ENCODE data around the gene CMTM7. TPM values are rescaled to one million over a fixed set of nuclear protein-coding genes. Genes with fewer than 3 reads are reported as not detected.
"Not testable (repeated sequence)": the region's sequence is repeated elsewhere in the genome, so short reads cannot be mapped to it uniquely, and the experiment has no call there.

Gene CMTM7
- total RNA-seq, 2 experiments from 2014 or later = 31.5 to 35.2 TPM

DNA sequence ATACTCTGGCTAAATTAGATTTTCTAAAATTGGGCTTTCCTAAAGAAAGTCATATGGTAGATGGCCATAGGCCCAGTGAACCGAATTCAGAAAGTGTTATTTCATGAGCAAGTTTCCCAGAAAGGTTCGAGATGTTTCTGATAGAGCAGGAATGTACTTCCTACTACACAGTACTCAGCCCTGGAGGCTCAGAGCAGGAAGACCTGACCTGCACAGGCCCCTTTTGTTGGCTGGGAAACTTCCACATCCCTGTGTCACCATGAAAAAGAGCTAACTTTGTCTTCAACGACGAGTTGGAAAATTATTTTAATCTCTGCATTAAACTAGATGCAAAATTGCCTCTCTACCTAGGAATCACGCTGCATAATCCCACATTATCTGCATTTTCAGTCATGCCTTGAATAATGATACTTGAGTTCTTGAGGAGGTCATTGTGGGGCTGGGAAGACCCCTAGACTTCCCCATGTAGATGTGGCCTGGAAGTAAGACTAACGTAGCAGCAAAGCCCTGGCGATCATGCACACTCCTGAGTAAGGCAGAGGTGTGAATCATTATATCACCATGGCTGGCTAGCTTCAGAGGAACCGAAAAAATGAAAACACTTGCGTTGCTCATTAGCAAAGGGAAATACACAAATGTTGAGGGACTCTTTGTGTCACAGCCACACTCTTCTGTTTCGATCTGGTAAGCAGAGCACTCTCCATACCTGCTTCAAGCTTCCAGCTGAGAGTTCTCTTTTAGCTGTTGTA lies 47.1 kb downstream of the CMTM7 start:
- no peak overlapping the region for H3K4me3 ChIP-seq (ENCODE audit: low read length)
- no peaks in the 10 kb centered on the region for H3K27me3 ChIP-seq (ENCODE audit: control insufficient read depth in 1 of 2, insufficient read depth in 2 of 2, low read length in 2 of 2)
- intact Hi-C loops (cut with DNase I, micrococcal nuclease) = loop anchor here in 1 of 2 experiments (2.0 kb wide), 2 partner anchors 16 to 18 kb away; no protein-coding TSS in a partner anchor
- DNase-seq (peak in 2 of 14 experiments; percentile 35 to 40), ATAC-seq (ENCODE audit: poor library complexity) (peak; percentile 50)
- Mint-ChIP-seq H3K27me3 (no peaks in the 10 kb centered on the region), H3K4me3 (peak overlapping the region; percentile 65), H3K36me3 (ENCODE audit: low read depth) (peaks cover 35% of the 10 kb centered on the region), H3K4me1 (ENCODE audit: low read depth) (peaks cover 72% of the 10 kb centered on the region), H3K27ac (peak overlapping the region; percentile 95), H3K9me3 (no peaks in the 10 kb centered on the region)
- H3K9me3 ChIP-seq (ENCODE audit: control insufficient read depth in 1 of 2, insufficient read depth in 1 of 2, low read length in 2 of 2) = no peaks in the 10 kb centered on the region
- ChIA-PET POLR2A (interaction anchor here (1.4 to 3.5 kb wide), 4 partner anchors 11 to 29 kb away, joined by 3 to 20 read pairs (median 12); no protein-coding TSS in a partner anchor), CTCF (interaction anchor here (1.0 to 3.8 kb wide), 3 partner anchors 10 to 30 kb away, joined by 3 to 20 read pairs (median 4); no protein-coding TSS in a partner anchor)
- H3K36me3 ChIP-seq (ENCODE audit: insufficient read depth, low read length) = peaks cover 12% of the 10 kb centered on the region
- H3K27ac ChIP-seq (ENCODE audit: low read depth in 1 of 2, low read length in 2 of 2) = peak overlapping the region in 1 of 2 donors; percentile 32
- TF ChIP-seq, protein P1, sequence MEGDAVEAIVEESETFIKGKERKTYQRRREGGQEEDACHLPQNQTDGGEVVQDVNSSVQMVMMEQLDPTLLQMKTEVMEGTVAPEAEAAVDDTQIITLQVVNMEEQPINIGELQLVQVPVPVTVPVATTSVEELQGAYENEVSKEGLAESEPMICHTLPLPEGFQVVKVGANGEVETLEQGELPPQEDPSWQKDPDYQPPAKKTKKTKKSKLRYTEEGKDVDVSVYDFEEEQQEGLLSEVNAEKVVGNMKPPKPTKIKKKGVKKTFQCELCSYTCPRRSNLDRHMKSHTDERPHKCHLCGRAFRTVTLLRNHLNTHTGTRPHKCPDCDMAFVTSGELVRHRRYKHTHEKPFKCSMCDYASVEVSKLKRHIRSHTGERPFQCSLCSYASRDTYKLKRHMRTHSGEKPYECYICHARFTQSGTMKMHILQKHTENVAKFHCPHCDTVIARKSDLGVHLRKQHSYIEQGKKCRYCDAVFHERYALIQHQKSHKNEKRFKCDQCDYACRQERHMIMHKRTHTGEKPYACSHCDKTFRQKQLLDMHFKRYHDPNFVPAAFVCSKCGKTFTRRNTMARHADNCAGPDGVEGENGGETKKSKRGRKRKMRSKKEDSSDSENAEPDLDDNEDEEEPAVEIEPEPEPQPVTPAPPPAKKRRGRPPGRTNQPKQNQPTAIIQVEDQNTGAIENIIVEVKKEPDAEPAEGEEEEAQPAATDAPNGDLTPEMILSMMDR (IDR thresholded peaks at IDR 0.05) = no peak
- peaks cover 58% of the 10 kb centered on the region for H3K4me1 ChIP-seq (ENCODE audit: insufficient read depth, low read length)

DNA sequence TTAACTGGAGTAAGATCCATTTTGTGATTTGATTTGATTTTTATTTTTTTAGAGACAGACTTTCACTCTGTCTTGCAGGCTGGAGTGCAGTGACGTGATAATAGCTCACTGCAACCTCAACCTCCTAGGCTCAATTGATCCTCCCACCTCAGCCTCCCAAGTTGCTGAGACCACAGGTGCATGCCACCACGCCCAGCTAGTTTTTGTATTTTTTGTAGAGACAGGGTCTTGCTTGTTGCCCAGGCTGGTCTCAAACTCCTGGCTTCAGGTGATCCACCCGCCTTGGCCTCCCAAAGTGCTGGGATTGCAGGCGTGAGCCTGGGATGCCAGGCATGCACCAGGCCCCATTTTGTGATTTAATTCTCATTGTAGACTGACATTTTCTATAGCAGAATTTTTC lies 47.8 kb downstream of the CMTM7 start:
- H3K36me3 ChIP-seq (ENCODE audit: insufficient read depth, low read length) = peaks cover 12% of the 10 kb centered on the region
- intact Hi-C loops (cut with DNase I, micrococcal nuclease) = loop anchor here in 1 of 2 experiments (2.0 kb wide), 2 partner anchors 15 to 19 kb away; no protein-coding TSS in a partner anchor
- not testable (repeated sequence) for H3K27me3 ChIP-seq (ENCODE audit: control insufficient read depth in 1 of 2, insufficient read depth in 2 of 2, low read length in 2 of 2); H3K27me3 Mint-ChIP-seq; H3K4me3 ChIP-seq (ENCODE audit: low read length); DNase-seq; H3K9me3 ChIP-seq (ENCODE audit: control insufficient read depth in 1 of 2, insufficient read depth in 1 of 2, low read length in 2 of 2); H3K9me3 Mint-ChIP-seq
- CTCF ChIA-PET = interaction anchor here (1.0 to 2.2 kb wide), 2 partner anchors 11 to 28 kb away, joined by 3 to 8 read pairs; no protein-coding TSS in a partner anchor
- Mint-ChIP-seq H3K4me3 (peak overlapping the region; percentile 65), H3K4me1 (ENCODE audit: low read depth) (peaks cover 78% of the 10 kb centered on the region), H3K36me3 (ENCODE audit: low read depth) (peaks cover 42% of the 10 kb centered on the region), H3K27ac (peak overlapping the region; percentile 95)
- peaks cover 52% of the 10 kb centered on the region for H3K4me1 ChIP-seq (ENCODE audit: insufficient read depth, low read length)
- POLR2A ChIA-PET = interaction anchor here (1.4 to 3.4 kb wide), 2 partner anchors 11 to 21 kb away, joined by 3 to 19 read pairs; no protein-coding TSS in a partner anchor
- peak; percentile 32 for ATAC-seq (ENCODE audit: poor library complexity)
- H3K27ac ChIP-seq (ENCODE audit: low read depth in 1 of 2, low read length in 2 of 2) = peak overlapping the region in 1 of 2 donors; percentile 32

DNA sequence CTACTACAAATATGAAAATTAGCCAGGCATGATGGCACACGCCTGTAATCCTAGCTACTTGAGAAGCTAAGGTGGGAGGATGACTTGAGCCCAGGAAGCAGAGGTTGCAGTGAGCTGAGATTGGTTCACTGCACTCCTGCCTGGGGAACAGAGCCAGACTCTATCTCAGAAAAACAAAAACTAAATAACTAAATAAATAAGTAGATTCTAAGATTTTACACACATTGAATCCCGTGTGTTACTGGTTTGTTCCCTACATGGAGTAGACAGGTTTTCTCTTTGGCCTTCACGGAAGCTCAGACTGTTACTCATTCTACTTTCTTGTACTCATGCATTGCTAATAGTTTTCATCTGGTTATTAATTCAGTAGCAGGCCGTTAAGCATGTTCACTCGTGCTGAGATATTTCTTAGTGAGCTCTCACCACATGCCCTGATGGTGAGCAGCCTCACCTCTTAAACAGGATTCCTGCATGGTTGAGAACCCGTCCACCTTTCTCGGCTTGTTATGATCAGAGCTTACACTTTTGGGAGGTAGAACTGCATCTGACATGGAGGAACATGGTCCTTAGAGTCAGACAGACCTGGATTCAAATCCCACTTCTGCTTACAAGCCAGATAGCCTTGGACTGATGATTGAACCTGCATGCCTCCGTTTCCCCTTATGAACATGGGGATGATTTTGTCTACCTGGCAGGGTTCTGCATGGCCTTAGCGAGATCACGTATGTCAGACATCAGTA lies 49.1 kb downstream of the CMTM7 start:
- ChIA-PET POLR2A (interaction anchor here (1.3 kb wide), 1 partner anchor 8 kb away, joined by 4 read pairs; no protein-coding TSS in a partner anchor), CTCF (interaction anchor here (2.2 kb wide), 1 partner anchor 27 kb away, joined by 8 read pairs; no protein-coding TSS in a partner anchor)
- H3K36me3 Mint-ChIP-seq (ENCODE audit: low read depth) = peaks cover 50% of the 10 kb centered on the region
- no peak overlapping the region for H3K27ac ChIP-seq (ENCODE audit: low read depth in 1 of 2, low read length in 2 of 2)
- peaks cover 49% of the 10 kb centered on the region for H3K4me1 ChIP-seq (ENCODE audit: insufficient read depth, low read length)
- H3K27me3 ChIP-seq (ENCODE audit: control insufficient read depth in 1 of 2, insufficient read depth in 2 of 2, low read length in 2 of 2) = no peaks in the 10 kb centered on the region
- H3K27ac Mint-ChIP-seq = peak overlapping the region; percentile 70
- DNase-seq (no peak), ATAC-seq (ENCODE audit: poor library complexity) (no peak)
- H3K9me3 ChIP-seq (ENCODE audit: control insufficient read depth in 1 of 2, insufficient read depth in 1 of 2, low read length in 2 of 2) = no peaks in the 10 kb centered on the region
- peaks cover 83% of the 10 kb centered on the region for H3K4me1 Mint-ChIP-seq (ENCODE audit: low read depth)
- TF ChIP-seq, protein P1 (IDR thresholded peaks at IDR 0.05) = no peak
- H3K4me3 ChIP-seq (ENCODE audit: low read length) = no peak overlapping the region
- H3K9me3 Mint-ChIP-seq = no peaks in the 10 kb centered on the region
- no peak overlapping the region for H3K4me3 Mint-ChIP-seq
- peaks cover 9% of the 10 kb centered on the region for H3K36me3 ChIP-seq (ENCODE audit: insufficient read depth, low read length)
- intact Hi-C loops (cut with DNase I, micrococcal nuclease) = no loop called here
- H3K27me3 Mint-ChIP-seq = no peaks in the 10 kb centered on the region

Data from CD4-positive, alpha-beta T cell (primary cell).